ENCODE results near the gene RUBCN.

The RUBCN gene

GRCh38 chr3:197736491-197737318 lies at the start of gene RUBCN:
Gene RUBCN, minus strand, starts transcription at chr3:197736904. Its CDS starts 185 bp downstream, at chr3:197736719.
- ChIA-PET CTCF (no interaction called here), POLR2A (interaction anchor here (0.6 to 1.1 kb wide), 3 partner anchors 12 to 17 kb away, joined by 3 read pairs; no protein-coding TSS in a partner anchor)
- TF ChIP-seq FOXM1 (IDR thresholded peaks at IDR 0.05; ENCODE audit: borderline replicate concordance) (no peak), ELF4 (IDR thresholded peaks at IDR 0.05) (peak; percentile 32; the same call in 1 of the 2 replicates), L3MBTL2 (conservative IDR thresholded peaks at IDR 0.05) (peak; percentile 82), PKNOX1 (IDR thresholded peaks at IDR 0.05) (no peak), LEF1 (IDR thresholded peaks at IDR 0.05; ENCODE audit: borderline replicate concordance) (no peak), ARNT (IDR thresholded peaks at IDR 0.05) (no peak), HDGF (IDR thresholded peaks at IDR 0.05; ENCODE audit: borderline replicate concordance) (peak; percentile 96; the same call in 1 of the 2 replicates)
- DNase-seq (ENCODE audit: extremely low spot score), result peak; percentile 85

- POLR2A ChIA-PET, result no interaction called here
- no peak for TF ChIP-seq TARDBP (IDR thresholded peaks at IDR 0.05)
- no peak for TF ChIP-seq FOXK2 (IDR thresholded peaks at IDR 0.05)
- no peak for TF ChIP-seq ARNT (IDR thresholded peaks at IDR 0.05)
- no peak for TF ChIP-seq FOXM1 (IDR thresholded peaks at IDR 0.05; ENCODE audit: borderline replicate concordance)
- no peak for TF ChIP-seq ELF4 (IDR thresholded peaks at IDR 0.05)
- no peak for TF ChIP-seq SUZ12 (IDR thresholded peaks at IDR 0.05)
- TF ChIP-seq CTBP1 (IDR thresholded peaks at IDR 0.05; ENCODE audit: borderline replicate concordance), result no peak
- no peak for TF ChIP-seq NFRKB (IDR thresholded peaks at IDR 0.05)
- TF ChIP-seq L3MBTL2 (conservative IDR thresholded peaks at IDR 0.05), result no peak
- TF ChIP-seq SP1 (IDR thresholded peaks at IDR 0.05), result no peak
- CTCF ChIA-PET, result no interaction called here
- DNase-seq (ENCODE audit: extremely low spot score), result no peak
These were observed 47.4 kb upstream of the RUBCN start for GRCh38 chr3:197784019-197784585.

GRCh38 chr3:197782230-197782629 lies 45.5 kb upstream of the RUBCN start:
- no peak for DNase-seq (ENCODE audit: extremely low spot score)
- CTCF ChIA-PET, result no interaction called here
- TF ChIP-seq CTBP1 (IDR thresholded peaks at IDR 0.05; ENCODE audit: borderline replicate concordance) (no peak), FOXM1 (IDR thresholded peaks at IDR 0.05; ENCODE audit: borderline replicate concordance) (no peak), SUZ12 (IDR thresholded peaks at IDR 0.05) (no peak), FOXA1 (IDR thresholded peaks at IDR 0.05) (no peak), PKNOX1 (IDR thresholded peaks at IDR 0.05) (no peak), LEF1 (IDR thresholded peaks at IDR 0.05; ENCODE audit: borderline replicate concordance) (no peak), TARDBP (IDR thresholded peaks at IDR 0.05) (no peak), ZNF384 (IDR thresholded peaks at IDR 0.05) (no peak), SP1 (IDR thresholded peaks at IDR 0.05) (no peak), NFRKB (IDR thresholded peaks at IDR 0.05) (no peak)
- POLR2A ChIA-PET, result no interaction called here

- DNase-seq (ENCODE audit: extremely low spot score), result no peak
- ChIA-PET CTCF (no interaction called here), POLR2A (no interaction called here)
- TF ChIP-seq ELF4 (IDR thresholded peaks at IDR 0.05) (no peak), SP1 (IDR thresholded peaks at IDR 0.05) (no peak), NFRKB (IDR thresholded peaks at IDR 0.05) (no peak), L3MBTL2 (conservative IDR thresholded peaks at IDR 0.05) (no peak), HDGF (IDR thresholded peaks at IDR 0.05; ENCODE audit: borderline replicate concordance) (no peak), FOXK2 (IDR thresholded peaks at IDR 0.05) (no peak), FOXA1 (IDR thresholded peaks at IDR 0.05) (no peak)
These were observed 38.6 kb upstream of the RUBCN start for GRCh38 chr3:197775317-197775716.

- POLR2A ChIA-PET, result no interaction called here
- CTCF ChIA-PET, result no interaction called here
- DNase-seq (ENCODE audit: extremely low spot score), result no peak
- TF ChIP-seq LEF1 (IDR thresholded peaks at IDR 0.05; ENCODE audit: borderline replicate concordance) (no peak), ZNF384 (IDR thresholded peaks at IDR 0.05) (no peak), PKNOX1 (IDR thresholded peaks at IDR 0.05) (no peak), FOXA1 (IDR thresholded peaks at IDR 0.05) (no peak)
These were observed 25.1 kb upstream of the RUBCN start for GRCh38 chr3:197761784-197762183.

- DNase-seq (ENCODE audit: extremely low spot score), result no peak
- TF ChIP-seq BHLHE40 (IDR thresholded peaks at IDR 0.05; ENCODE audit: borderline replicate concordance) (no peak), ARNT (IDR thresholded peaks at IDR 0.05) (no peak), LEF1 (IDR thresholded peaks at IDR 0.05; ENCODE audit: borderline replicate concordance) (no peak), FOXA1 (IDR thresholded peaks at IDR 0.05) (no peak), ELF4 (IDR thresholded peaks at IDR 0.05) (no peak), FOXM1 (IDR thresholded peaks at IDR 0.05; ENCODE audit: borderline replicate concordance) (no peak), SUZ12 (IDR thresholded peaks at IDR 0.05) (no peak), ZNF384 (IDR thresholded peaks at IDR 0.05) (no peak), CTBP1 (IDR thresholded peaks at IDR 0.05; ENCODE audit: borderline replicate concordance) (no peak), TARDBP (IDR thresholded peaks at IDR 0.05) (no peak), SP1 (IDR thresholded peaks at IDR 0.05) (no peak), FOXK2 (IDR thresholded peaks at IDR 0.05) (no peak), HDGF (IDR thresholded peaks at IDR 0.05; ENCODE audit: borderline replicate concordance) (no peak)
- POLR2A ChIA-PET, result no interaction called here
- CTCF ChIA-PET, result no interaction called here
These were observed 21.8 kb upstream of the RUBCN start for GRCh38 chr3:197758512-197758911.
